Measurements from ENCODE around the gene GSTO2. TPM values are rescaled to one million over a fixed set of nuclear protein-coding genes. Genes with fewer than 3 reads are reported as not detected.

GSTO2 gene
- total RNA-seq, 1 donor from 2014 or later = 0.33 TPM

GRCh38 chr10:104337985-104338735 lies 69.2 kb downstream of the GSTO2 start, which contains the start of gene ITPRIP:
ITPRIP (minus strand) TSS chr10:104338465; CDS start chr10:104316051, 22,414 bp downstream.
- DNase-seq (ENCODE audit: low read depth, low spot score) = peak; percentile 66

DNA sequence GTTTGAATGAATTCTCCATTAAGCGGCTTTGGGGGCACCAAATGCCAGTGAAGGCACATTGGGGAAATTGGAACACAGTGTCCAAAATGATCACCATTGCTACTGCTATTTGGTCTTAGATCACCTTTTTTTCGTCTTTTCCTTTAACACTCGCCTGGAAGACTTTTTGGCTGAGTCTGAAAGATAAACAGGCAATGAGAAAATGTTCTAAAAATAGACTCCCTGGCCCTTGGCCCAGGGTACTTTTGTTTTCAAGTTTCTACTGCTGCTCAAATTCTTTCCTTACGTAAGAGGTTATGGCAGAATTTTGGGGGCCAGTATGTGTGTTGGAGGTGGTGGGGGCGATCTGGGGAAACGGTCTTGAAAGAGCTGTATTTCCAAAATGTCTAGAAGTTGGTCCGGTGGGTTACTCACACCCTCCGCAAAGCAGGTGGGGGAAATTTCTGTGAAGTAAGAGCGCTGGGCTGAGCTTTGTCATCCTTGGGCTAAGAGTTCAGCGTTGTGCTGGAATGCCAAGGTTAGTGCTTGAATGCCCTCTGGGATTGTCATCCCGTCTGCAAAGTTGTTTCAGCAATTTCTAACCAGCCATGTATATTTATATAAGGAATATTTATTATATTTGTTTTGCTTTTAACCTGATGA lies 70.6 kb downstream of the GSTO2 start:
- peak; percentile 48 for DNase-seq (ENCODE audit: low read depth, low spot score)

GRCh38 chr10:104340111-104340526 lies 71.1 kb downstream of the GSTO2 start:
- no peak for DNase-seq (ENCODE audit: low read depth, low spot score)

DNA sequence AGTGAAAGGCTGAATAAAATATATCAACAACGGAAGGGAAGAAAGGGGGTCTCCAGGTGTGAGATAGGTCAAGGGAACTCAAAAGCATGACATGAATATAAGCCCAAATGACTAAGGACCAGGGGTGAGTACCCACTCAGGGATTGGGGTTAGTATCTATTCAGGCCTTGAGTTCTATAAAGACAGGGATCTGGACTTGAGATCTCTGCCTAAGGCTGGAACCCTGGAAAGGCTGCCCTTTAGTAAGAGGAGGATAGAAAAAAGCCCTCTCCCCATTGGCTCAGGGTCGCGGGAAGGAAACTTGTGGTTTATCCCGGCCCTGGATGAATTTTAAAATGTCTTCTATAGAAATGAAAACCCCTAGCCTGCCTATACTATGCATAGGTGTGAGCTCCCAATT lies 71.7 kb downstream of the GSTO2 start:
- DNase-seq (ENCODE audit: low read depth, low spot score) = no peak

- DNase-seq (ENCODE audit: low read depth, low spot score) = peak; percentile 69
These were observed 74.0 kb downstream of the GSTO2 start for GRCh38 chr10:104342941-104343411.

GRCh38 chr10:104344219-104344618 lies 75.2 kb downstream of the GSTO2 start:
- no peak for DNase-seq (ENCODE audit: low read depth, low spot score)

GRCh38 chr10:104345515-104345914 lies 76.5 kb downstream of the GSTO2 start:
- no peak for DNase-seq (ENCODE audit: low read depth, low spot score)

- no peak for DNase-seq (ENCODE audit: low read depth, low spot score)
These were observed 77.0 kb downstream of the GSTO2 start for GRCh38 chr10:104345941-104346340.

DNA sequence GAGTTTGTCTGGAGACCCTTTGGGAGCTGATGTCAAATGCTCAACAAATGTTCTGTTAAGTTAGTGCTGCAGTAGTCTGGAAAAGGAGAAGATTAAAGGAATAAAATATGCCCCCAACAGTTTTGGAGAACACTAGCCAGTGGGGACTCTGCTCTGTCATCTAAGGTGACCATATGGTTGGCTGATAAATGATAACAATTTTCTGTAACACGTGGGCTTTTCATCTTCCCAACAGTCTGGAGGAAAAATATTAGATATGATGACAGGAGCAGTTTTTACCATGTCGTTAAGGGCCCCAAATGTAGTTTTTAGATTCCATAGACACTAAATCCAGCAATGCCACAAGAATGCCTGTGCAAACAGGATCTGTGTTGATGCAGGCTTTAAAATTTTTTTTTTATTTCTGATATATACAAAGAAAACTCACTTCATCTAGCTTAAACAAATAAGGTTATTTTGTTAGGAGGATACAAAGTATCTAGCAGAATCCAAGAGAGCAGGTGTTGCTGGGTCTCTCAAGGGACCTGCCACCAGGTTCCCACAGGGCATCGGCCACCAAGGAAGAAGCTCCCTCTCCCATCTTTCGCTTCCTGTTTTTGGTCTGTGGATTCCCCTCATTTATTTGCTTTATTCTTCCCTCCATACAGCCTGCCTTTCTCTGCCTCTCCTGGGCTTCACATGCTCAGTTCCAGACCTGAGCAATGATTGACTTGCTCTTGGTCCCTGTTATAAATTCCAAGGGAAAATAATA lies 78.5 kb downstream of the GSTO2 start:
- no peak for DNase-seq (ENCODE audit: low read depth, low spot score)

DNA sequence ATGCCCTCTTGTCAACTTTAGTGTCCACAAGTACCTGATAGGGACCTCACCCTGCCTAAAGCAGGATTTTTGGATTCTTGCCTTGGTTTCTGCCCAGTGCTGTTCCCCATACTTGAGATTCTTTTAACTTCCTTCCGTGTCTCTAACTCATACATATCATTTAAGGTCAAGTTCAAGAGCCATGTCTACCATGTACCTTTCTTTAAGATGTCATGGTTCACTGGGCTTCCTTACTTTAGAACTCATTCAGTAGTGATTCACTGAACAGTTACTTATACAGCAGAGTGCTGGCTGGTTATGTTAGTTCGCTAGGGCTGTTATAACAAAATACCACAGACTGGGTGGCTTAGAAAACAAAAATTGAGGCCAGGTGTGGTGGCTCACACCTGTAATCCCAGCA lies 79.6 kb downstream of the GSTO2 start:
- no peak for DNase-seq (ENCODE audit: low read depth, low spot score)

DNA sequence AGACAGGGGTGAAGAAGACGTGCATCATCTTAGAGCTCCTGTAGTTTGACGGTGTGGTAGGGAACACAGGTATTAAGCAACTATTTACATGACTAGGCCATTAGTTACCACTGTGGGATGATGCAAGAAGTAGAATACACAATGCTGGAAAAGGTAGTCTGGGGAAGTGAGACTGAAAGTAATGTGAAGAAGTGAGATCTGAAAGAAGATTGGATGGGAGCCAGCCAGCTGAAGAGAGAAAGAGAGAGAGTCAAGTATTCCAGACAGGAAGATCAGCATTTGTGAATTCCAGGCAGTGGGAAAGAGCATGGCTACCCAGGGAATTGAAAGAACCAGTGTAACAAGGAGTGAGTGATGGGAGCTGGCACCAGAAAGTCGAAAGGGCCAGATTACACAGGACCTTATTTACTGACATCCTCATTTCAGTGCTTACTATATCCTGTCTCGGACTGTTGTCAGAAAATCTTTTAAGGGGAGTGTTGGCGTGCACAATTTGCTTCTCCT lies 80.7 kb downstream of the GSTO2 start:
- DNase-seq (ENCODE audit: low read depth, low spot score) = no peak

GRCh38 chr10:104350127-104350635 lies 81.2 kb downstream of the GSTO2 start:
- DNase-seq (ENCODE audit: low read depth, low spot score) = no peak

GRCh38 chr10:104351061-104351702 lies 82.2 kb downstream of the GSTO2 start:
- no peak for DNase-seq (ENCODE audit: low read depth, low spot score)

GRCh38 chr10:104351919-104352318 lies 82.9 kb downstream of the GSTO2 start:
- DNase-seq (ENCODE audit: low read depth, low spot score) = no peak

DNA sequence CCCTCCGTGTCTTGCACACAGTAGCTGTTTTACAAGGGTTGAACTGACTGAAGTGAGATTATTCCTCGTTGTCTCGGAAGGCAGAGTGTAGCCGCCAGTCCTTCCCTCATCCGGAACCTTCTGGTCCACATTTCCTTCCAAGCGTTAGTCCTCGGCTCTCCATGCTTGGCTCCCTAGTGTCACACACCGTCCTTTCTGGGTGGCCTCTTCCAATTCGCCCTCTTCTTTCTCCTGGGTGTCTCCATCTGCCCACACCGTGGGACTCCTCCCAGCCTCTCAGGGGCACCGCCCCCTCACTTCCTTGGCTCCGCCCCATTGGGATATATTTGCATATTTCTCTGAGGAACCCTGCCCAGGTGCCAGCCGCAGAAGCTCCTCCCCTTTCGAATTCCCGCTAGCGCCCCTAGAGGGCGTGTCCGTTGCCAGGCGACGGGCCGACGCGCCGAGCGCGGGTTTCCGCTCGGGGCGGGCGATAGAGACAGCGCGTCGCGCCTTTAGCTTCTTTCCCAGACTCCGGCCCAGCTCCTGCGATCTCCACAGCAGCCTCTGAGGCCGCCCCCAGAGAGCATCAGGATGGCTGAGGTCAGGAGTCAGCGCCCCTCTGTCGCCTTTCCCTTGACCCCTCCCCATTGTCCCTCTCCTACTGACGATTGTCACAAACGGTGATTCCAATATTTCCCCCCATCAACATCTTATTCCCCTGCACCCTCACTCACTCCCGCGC lies 84.5 kb downstream of the GSTO2 start, which contains the start of gene CFAP58:
Gene CFAP58 (plus strand): TSS at position 509 of the 724 bp plus-strand sequence. CDS start 65 bp downstream, at position 574.
- DNase-seq (ENCODE audit: low read depth, low spot score) = no peak

Other genes with a start within 250 kb of the GSTO2 start
- gene COL17A1, start 183.3 kb upstream of the GSTO2 start, total RNA-seq = 2.2 and 2.9 TPM in 2 replicates
- gene SFR1, start 147.0 kb upstream of the GSTO2 start, total RNA-seq = 10.3 and 13.3 TPM in 2 replicates
- gene CFAP43, start 36.8 kb upstream of the GSTO2 start, total RNA-seq = 0.07 TPM in 2 replicates
- gene GSTO1, start 14.3 kb upstream of the GSTO2 start, total RNA-seq = 144 and 229 TPM in 2 replicates
- gene ITPRIP, start 69.3 kb downstream of the GSTO2 start, total RNA-seq = 16.6 and 22.8 TPM in 2 replicates
- gene CFAP58, start 84.6 kb downstream of the GSTO2 start, total RNA-seq = 0.46 and 0.63 TPM in 2 replicates